T-helper 22 cell (primary cell): ENCODE results near the gene DNAAF1.
"Not testable (repeated sequence)": the region's sequence is repeated elsewhere in the genome, so short reads cannot be mapped to it uniquely, and the experiment has no call there.

ENCODE experiments used
- DNase-seq: peaks from one replicate; pipeline ENCODE4 v3.0.0-alpha.2; 2020; ENCODE audit warnings: low read depth

DNAAF1 gene

GRCh38 chr16:84212154-84212553, 67.0 kb downstream of the DNAAF1 start:
- DNase-seq = no peak

- DNase-seq = no peak
Measured at GRCh38 chr16:84212631-84213030, 67.5 kb downstream of the DNAAF1 start.

GRCh38 chr16:84214451-84215066, 69.5 kb downstream of the DNAAF1 start:
- DNase-seq = no peak

GRCh38 chr16:84215531-84215930, 70.4 kb downstream of the DNAAF1 start:
- no peak for DNase-seq

- not testable (repeated sequence) for DNase-seq
Measured at GRCh38 chr16:84216144-84216543, 71.0 kb downstream of the DNAAF1 start.

- DNase-seq = no peak
Measured at GRCh38 chr16:84218176-84218823, 73.2 kb downstream of the DNAAF1 start.

GRCh38 chr16:84218956-84219355, 73.8 kb downstream of the DNAAF1 start:
- no peak for DNase-seq

GRCh38 chr16:84220851-84221250, 75.7 kb downstream of the DNAAF1 start:
- no peak for DNase-seq

GRCh38 chr16:84223456-84223855, 78.3 kb downstream of the DNAAF1 start:
- DNase-seq = no peak

- DNase-seq = no peak
Measured at GRCh38 chr16:84224554-84224953, 79.4 kb downstream of the DNAAF1 start.

GRCh38 chr16:84225126-84225525, 80.0 kb downstream of the DNAAF1 start:
- DNase-seq = no peak

GRCh38 chr16:84225571-84225970, 80.5 kb downstream of the DNAAF1 start:
- DNase-seq = no peak

GRCh38 chr16:84226026-84226425, 80.9 kb downstream of the DNAAF1 start:
- no peak for DNase-seq
